NCI-H82 (cell line): ENCODE measurements around the gene EFEMP2.

Source experiments
- DNase-seq: peaks from one replicate; lab custom pipeline; 2025; lab: John Stamatoyannopoulos, UW

The EFEMP2 gene

DNA sequence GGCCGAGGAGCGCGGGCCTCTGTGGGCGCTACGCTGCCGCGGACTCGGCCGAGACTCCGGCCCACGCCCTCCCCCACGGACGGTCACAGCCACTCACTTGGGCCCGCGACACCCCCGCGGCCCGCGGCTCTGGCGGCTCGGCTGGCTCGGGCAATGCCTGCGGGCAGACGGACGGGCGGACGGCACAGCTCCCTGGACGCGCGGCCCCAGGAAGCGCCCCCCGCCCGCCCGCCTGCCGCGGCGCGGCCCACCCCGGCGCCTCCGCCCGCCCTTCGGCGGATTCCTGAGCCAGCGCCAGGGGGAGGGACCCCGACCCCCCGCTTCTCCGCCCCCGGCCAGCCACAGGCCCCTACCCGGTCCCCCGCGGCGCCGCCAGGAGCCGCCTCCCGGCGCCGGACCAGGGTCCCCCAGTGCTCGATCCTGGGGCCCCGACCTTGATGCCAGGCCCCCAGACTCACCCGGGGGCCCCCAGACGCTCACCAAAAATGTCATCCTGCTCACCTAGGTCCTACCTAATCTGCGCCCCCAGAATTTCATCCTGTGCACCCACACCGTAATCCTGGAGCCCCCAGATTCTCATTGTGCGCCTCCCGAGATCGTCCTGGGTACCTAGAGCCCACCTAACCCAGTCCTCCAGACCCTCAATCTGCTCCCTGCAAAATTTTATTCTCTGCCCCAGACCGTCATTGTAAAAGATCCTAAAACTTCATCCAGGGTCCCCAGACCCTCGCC lies at the start of gene EFEMP2:
EFEMP2 (minus strand) TSS at position 215 of the 732 bp plus-strand sequence. CDS start 446 bp downstream, outside the sequence.
- no peak for DNase-seq

DNA sequence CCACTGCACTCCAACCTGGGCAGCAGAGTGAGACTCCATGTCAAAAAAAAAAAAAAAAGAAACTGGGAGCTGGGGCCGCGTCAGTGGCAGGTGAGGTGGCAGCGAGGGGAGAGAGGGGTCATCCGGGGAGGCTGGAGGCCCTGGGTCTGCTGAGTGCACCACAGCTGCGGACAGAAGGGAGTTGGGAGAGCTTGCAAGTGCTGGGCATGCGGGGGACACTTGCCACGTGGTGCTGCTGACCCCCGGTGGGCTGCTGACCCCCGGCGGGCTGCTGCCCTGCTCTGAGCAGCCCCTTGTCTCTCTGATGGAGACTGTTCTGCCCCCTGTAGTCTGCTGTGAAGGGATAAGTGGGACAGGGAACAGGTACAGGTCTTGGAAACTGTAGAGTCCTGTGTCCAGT lies 49.3 kb upstream of the EFEMP2 start:
- no peak for DNase-seq

DNA sequence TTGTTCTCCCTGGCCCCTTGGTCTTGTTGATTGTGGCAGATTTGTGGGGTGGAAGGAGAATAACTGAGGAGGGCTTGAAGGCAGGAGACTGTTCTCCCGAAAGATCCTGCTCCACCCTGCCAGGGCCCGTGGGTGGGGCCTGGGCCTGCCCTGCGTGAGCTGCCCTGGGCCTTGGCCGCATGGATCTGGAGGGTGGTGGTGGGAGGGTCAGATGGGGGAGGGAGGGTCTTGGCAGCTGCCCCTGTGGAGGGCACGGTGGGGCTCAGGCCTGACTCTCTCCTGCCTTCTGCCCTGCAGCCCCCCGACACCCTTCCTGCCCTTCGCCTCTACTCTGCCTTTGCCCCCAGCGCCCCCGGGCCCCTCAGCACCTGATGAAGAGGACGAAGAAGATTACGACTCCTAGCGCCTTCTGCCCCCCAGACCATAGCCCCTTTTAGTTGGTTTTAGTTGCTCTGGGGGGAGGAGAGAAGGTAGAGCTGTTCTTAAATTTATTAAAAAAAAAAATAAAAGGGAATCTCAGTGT lies 48.5 kb upstream of the EFEMP2 start:
- no peak for DNase-seq

DNA sequence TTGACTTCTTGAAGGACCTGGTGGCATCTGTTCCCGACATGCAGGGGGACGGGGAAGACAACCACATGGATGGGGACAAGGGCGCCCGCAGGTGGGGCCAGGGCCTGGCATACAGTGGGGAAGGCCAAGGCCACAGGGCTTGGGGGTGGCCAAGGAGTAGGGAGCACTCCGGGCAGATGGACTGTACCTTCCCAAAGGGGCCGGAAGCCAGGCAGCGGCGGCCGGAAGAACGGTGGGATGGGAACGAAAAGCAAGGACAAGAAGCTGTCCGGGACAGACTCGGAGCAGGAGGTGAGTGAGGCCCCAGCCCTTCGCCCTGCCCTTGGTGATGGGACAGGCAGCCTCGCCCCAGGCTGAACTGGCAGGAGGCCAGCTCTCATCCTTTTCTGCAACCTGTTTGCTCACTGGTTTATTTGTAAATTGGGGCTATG lies 47.8 kb upstream of the EFEMP2 start:
- DNase-seq, result no peak

DNA sequence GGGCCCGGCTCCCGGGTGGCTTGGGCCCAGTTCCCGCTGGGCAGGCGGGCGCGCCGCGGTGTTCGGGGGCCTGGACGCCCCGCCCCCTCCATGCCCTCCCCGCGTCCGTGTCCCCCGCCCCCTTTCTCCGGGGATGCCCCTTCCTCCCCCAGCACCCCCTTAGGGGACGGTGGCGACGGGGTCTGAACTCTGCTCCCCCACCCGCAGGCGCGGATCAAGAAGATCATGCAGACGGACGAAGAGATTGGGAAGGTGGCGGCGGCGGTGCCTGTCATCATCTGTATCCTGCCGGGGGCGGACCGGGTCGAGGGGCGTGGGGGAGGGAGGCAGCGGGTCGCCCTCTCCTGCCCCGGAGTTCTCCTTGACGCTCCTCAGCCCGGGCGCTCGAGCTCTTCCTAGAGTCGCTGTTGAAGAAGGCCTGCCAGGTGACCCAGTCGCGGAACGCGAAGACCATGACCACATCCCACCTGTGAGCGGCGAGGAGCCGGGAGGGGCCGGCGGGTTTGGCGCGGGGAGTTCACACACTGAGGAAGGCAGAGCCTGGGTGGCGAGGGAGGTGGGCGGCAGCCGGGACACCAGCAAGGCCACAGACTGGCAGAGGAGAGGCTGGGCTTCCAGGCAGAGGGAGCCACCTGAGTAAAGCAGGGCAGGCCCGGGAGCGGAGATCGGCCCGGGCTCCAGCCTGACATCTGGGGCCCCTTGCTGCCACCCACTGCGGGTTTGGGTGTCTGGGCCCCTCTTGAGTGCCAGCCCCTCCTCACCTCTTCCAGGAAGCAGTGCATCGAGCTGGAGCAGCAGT lies 47.2 kb upstream of the EFEMP2 start:
- peak; percentile 62 for DNase-seq

DNA sequence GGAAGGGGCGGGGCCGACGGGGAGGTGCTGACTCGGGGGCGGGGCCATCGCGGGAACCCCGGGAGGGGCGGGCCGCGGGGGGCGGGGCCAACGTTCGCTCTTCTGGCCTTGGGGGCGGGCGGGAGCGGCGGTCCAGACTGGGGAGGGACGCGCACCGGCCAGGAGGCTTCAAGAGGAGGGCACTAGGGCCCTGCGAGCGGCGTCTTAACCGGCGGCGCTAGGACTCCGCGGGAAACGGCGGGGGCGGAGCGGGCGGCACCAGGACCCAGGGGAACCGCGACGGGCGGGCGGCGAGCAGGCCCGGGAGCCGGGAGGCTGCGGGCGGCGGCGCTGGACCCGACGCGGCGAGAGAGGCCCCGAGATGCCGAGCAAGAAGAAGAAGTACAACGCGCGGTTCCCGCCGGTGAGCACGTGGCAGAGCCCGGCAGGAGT lies 46.6 kb upstream of the EFEMP2 start, which contains the start of gene DRAP1:
DRAP1 (plus strand) TSS at position 286 of the 432 bp plus-strand sequence; CDS start at position 362, 76 bp downstream.
- peak; percentile 98 for DNase-seq

DNA sequence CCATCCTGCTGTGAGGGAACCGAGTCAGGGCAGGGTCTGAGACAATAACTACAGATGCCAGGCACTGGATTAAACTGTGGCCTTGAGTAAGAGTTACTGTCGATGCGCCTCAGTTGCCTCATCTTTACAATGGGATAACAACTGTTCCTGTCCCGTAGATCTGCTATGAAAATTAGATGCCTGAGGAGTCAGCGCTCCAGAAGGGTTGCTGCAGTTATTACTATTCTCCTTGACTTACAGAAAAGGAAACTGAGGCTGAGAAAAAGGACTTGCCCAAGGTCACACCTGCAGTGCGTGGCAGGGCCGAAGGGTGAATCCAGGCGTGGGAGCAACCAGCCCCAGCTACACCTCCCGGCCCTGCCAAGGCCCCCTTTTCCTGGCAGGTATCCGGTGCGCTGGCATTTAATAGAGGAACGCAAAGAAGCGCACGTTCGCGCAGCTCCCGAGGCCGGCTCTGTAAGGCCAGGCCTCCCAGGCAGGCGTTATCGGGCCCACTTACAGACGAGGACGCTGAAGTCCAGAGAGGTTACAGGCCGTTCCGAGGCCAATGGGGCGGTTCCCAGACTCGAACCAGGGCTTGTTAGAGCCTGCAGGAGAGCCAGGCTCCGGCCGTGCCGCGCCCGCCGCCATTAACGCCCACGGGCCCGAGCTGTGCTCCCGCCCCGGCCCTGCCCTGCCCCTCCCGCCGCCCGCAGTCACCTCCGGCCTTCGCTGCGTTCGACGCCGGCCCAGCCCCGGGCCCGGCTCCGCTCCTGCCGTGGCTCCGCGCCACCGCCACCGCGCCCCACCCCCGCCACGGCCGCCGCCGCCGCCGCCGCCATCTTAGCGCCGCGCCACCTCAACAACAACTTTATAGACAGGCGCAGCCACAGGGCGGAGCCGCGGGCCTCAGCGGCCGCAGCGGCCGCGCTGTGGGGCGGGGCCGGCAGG lies 45.9 kb upstream of the EFEMP2 start, which contains the start of gene C11orf68:
C11orf68 (minus strand) TSS at position 852 of the 930 bp plus-strand sequence; CDS start at position 821, 31 bp downstream.
- peak; percentile 51 for DNase-seq

DNA sequence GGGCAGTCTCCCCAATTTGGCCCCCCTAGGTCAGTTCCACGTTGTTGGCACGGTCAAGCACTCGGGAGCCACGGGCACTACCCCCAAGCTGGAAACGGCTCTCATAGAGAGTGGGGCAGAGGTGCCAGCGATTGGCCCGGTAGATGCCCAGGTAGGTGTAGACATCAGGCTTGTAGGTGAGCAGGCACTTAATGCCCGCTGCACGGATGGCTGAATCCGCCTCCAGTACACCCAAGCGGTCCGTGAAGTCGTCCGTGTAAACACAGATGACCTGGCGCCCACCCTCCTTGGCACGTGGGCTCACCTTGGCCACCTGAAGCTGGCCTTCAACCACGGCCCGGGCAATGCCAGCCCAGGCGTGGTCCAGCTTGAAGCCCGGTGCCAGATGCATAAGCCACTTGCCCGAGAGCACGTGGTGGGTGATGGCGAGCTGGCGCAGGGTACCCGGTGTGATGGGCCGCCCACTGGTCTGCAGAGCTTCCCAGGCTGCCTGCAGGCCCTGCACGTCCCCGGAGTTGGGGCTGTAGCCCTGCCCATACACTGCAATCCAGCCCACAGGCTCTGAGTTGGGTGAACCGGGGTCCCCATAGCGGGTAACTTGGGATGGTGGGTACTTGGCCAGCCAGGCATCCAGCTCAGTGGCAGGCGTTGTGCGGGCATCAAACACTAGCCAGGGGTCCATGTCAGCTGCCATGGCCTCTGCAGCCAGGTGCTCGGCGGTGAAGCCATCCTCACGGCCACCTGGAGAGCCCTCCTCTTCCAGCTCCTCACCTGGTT lies 45.0 kb upstream of the EFEMP2 start:
- DNase-seq, result no peak

DNA sequence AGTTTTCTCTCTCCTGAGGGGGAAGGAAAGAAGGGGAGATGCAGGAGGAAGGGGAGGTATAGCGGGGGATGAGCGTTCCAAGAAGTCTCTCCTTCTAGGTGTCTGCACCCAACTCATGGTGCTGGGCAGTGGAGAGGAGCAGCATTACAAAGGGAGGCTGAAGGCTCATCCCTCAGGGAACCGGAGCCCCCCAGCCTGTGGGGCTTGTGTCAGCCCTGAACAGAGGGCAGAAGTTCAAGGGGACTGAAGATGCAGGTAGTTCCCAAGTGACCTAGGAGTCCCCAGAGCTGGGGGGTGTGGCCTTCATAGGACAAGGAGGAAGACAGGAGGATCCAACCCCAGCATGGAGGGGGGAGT lies 44.5 kb upstream of the EFEMP2 start:
- no peak for DNase-seq

DNA sequence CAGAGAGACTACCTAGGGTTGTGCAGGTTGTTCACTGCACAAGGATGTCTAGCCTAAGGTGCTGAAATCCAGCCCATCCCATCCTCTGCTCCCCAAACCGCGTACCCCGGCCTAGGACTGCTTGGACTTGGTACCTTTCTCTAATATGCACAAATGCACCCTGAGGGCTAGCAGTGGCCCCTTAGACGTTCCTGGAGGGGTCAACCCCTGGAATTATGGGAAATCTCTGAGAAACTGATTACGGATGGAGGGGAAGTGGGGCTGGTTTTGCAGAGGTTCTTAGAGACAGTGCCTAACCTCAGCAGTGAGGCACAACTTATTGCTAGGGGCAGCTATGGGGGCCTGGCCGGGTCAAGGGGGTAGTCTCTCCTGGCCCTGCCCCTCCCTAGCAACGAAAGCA lies 43.8 kb upstream of the EFEMP2 start:
- no peak for DNase-seq

DNA sequence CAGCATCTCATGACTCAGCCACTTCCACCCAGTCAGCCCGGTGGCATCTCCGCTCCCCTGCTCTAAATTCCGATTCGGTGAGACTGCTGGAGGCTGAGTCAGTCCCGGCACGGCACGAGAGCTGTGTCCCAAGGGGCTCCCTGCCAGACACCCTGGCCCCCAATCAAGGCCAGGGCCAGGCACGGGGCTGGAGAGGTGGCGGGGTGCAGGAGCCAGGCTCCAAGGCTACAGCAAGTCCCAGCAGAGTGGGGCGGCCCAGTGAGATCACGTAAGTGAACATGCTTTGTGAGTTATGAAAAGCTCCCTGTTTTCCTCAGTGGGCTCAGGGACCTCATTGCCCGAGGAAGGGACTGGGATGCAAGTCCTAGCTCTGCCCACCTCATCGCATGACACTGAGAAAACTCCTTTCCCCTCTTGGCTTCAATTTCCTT lies 43.2 kb upstream of the EFEMP2 start:
- DNase-seq, result no peak

DNA sequence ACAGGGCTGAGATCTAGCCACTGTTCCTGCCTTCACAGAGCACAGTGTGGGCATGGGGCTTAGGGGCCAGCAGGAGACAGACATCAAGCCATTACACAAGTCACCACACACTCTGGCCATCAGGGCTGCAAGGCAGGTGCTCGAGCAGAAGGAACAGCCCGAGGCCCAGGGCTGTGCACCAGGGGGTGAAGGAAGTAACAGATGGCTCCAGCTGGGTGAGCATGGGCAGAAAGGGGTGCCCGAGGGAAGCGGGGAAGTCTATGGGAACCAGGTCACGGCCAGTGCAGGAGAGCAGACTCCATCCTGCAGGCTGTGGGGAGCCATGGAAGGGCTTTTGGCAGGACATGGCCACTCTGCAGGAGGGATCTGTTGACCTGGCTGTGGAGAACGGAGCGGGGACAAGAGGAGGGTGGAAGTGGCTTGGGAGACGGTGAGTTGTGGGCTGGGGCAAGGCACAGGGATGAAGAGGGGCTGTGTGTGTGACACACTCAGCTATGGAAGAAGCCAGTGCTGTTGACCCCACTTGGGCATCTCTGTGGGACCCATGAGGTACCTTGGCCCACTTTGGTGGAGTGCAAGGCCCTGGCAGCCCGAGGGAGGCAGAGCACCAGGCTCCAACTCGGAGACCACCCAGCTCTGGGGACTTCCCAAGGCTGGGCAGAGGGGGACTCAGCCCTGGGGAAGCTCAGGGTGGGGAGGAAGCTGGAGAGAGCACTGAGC lies 42.7 kb upstream of the EFEMP2 start:
- DNase-seq, result no peak

DNA sequence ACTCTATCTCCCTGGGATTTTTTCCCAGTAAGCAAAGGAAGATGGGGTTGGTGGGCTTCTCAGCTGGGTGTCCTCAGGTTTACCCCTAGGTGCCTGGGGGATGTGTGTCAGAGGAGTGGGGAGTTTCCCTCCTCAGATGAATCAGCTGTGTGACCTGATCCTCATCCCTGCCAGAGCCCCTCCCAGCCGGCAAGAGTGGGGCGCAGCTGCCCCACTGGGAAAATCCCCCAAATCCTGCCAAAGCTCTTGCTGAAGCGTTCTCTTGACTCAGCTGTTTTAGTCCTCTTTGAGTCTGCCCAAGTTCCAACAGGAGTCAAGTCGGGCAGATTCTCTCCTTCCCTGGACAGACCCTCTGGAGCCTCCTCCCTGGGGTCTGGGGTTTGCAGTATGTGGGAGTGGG lies 40.2 kb upstream of the EFEMP2 start:
- no peak for DNase-seq

DNA sequence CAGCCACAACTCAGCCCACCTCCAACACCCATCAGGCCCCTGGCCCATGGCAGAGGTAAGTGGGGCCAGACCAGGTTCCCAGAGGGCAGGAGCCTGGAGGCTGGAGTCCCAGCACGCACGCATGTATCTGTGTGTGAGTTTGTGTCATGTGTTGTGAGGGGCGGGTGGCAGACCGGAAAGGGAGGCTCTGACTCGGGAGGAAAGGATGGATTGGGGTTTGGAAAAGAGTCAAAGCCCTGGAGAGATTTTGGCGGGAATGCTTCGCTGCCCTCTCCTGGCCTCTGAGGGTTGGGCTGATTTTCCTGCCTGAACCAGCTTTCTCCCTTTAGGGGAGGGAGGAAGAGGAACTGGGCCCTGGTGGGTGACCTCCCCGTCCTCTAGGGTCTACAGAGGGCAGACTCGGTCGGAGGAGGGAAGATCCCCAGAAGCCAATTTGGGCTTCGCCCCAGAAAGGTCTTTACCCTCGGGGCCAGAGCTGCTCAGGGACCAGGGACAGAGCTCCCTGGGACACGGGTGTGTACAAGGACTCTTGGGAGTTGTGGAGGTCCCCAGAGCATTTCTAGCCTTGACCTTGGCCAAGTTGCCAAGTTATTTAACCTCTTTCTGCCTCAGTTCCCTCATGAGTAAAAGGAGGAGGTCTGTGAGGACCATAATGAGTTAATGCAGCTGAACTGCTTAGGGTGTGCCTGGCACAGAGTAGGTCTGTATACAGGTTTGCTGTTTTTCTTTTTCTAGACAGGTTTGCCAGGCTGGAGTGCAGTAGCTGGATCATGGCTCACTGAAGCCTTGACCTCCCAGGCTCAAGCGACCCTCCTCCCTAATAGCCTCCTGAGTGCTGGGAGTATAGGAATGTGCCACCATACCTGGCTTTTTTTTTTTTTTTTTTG lies 39.3 kb upstream of the EFEMP2 start:
- peak; percentile 80 for DNase-seq

DNA sequence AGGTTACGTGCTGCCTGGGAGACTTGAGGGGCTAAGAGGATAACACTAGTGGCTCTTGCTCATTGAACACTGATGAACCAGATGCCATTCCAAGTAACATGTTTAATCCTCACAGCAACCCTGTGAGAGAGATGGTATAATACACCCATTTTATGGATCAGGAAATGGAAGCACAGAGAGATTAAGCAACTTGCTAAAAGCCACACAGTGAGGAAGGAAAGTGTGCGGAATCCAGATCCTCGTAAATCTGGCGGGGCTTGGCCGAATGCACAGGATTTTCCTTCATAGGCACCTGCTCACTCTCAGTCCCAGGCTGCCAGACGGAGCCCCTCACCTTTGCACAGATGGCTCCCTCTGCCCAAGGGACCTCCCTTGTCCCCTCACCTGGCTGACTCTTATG lies 35.3 kb upstream of the EFEMP2 start:
- no peak for DNase-seq

DNA sequence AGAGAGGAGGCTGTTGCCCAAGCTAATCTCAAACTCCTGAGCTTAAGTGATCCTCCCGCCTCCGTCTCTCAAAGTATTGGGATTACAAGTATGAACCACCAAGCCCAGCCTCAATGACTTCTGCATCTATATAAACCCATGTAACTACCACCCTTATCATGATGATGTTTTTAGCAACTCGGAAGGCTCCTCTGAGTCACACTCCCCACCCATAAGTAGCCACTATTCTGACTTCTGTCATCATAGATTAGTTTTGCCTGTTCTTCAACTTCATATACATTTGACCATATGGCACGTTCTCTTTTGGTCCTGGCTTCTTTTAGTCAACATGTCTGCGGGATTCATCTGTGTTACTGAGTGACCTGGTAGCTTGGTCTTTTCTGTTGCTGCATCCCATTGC lies 34.0 kb upstream of the EFEMP2 start:
- no peak for DNase-seq

DNA sequence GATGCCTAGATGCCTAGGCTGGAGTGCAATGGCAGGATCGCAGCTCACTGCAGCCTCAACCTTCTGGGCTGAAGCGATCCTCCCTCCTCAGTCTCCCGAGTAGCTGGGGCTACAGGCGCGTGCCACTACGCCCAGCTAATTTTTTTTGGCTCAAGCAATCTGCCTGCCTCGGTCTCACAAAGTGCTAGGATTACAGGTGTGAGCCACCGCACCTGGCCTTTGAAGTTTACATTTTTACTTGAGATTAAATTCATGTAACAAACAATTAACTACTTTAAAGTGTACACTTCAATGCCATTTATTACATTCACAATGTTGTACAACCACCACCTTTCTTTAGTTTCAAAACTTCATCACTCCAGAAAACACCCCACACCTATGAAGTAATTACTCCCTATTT lies 31.1 kb upstream of the EFEMP2 start:
- DNase-seq, result no peak

DNA sequence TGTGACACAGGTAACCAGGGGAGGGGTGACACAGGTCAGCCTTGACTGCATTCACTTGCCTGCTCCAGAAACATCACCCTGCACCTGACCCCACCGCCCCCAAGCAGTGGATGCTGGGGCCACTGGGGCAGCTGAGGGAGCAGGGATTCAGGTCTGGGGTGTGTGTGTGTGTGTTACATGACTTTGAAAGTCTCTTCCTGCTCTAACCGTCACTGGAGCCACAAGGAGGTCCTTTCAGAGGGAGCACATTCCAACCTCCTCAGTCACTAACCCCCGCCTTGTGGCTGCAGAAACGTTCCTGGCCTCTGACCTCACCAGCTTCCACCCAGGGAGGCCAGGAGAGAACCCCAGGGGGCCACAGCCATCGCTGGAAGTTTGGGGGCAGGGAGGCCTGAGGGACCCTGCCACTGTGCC lies 30.5 kb upstream of the EFEMP2 start:
- DNase-seq, result no peak

DNA sequence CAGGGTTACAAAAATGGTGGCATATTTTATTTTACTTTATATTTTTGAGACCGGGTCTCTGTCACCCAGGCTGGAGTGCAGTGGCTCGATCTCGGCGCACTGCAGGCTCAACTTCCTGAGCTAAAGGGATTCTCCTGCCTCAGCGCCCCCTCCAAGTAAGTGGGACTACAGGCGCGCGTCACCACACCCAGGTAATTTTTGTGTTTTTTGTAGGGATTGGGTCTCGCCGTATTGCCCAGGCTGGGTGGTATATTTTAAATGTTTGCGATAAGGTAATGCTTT lies 28.2 kb upstream of the EFEMP2 start:
- DNase-seq, result no peak
